ENCODE data around the gene ATP2B2.

ATP2B2 gene

GRCh38 chr3:10334042-10334441, 171.3 kb downstream of the ATP2B2 start:
- Histone ChIP-seq H3K79me2 (ENCODE audit: insufficient read depth, low read depth) (no peaks in the 10 kb centered on the region), H3K4me3 (IDR thresholded peaks at IDR 0.05; ENCODE audit: insufficient read depth, low read depth, low read length) (no peak overlapping the region), H2AFZ (ENCODE audit: low read depth) (no peak overlapping the region), H3K4me2 (no peak overlapping the region), H3K27me3 (ENCODE audit: insufficient read depth, low read depth) (peaks cover 8% of the 10 kb centered on the region; the same call in 1 of the 2 replicates), H3K27ac (no peak overlapping the region), H3K9ac (no peak overlapping the region), H3K4me1 (ENCODE audit: low read depth, poor library complexity, severe bottlenecking) (no peaks in the 10 kb centered on the region), H4K20me1 (ENCODE audit: insufficient read depth) (no peaks in the 10 kb centered on the region), H3K36me3 (ENCODE audit: insufficient read depth) (no peaks in the 10 kb centered on the region)
- no peak for TF ChIP-seq CTCF (conservative IDR thresholded peaks at IDR 0.05; ENCODE audit: low read depth, low read length)

- peaks cover 8% of the 10 kb centered on the region; the same call in 1 of the 2 replicates for H3K27me3 ChIP-seq (ENCODE audit: insufficient read depth, low read depth)
- H3K27ac ChIP-seq, result no peak overlapping the region
- TF ChIP-seq CTCF (conservative IDR thresholded peaks at IDR 0.05; ENCODE audit: low read depth, low read length), result no peak
- H4K20me1 ChIP-seq (ENCODE audit: insufficient read depth), result no peaks in the 10 kb centered on the region
- H3K36me3 ChIP-seq (ENCODE audit: insufficient read depth), result no peaks in the 10 kb centered on the region
- no peak overlapping the region for H3K4me2 ChIP-seq
- H3K9ac ChIP-seq, result no peak overlapping the region
- no peak overlapping the region for H2AFZ ChIP-seq (ENCODE audit: low read depth)
- H3K4me3 ChIP-seq (IDR thresholded peaks at IDR 0.05; ENCODE audit: insufficient read depth, low read depth, low read length), result no peak overlapping the region
- H3K79me2 ChIP-seq (ENCODE audit: insufficient read depth, low read depth), result no peaks in the 10 kb centered on the region
- no peaks in the 10 kb centered on the region for H3K4me1 ChIP-seq (ENCODE audit: low read depth, poor library complexity, severe bottlenecking)
Observed at GRCh38 chr3:10333349-10333650, 172.1 kb downstream of the ATP2B2 start.

GRCh38 chr3:10332481-10333348, 172.7 kb downstream of the ATP2B2 start:
- H3K9ac ChIP-seq, result no peak overlapping the region
- no peaks in the 10 kb centered on the region for H3K79me2 ChIP-seq (ENCODE audit: insufficient read depth, low read depth)
- H3K4me1 ChIP-seq (ENCODE audit: low read depth, poor library complexity, severe bottlenecking), result no peaks in the 10 kb centered on the region
- no peak overlapping the region for H3K4me2 ChIP-seq
- no peak overlapping the region for H2AFZ ChIP-seq (ENCODE audit: low read depth)
- H3K27me3 ChIP-seq (ENCODE audit: insufficient read depth, low read depth), result peaks cover 8% of the 10 kb centered on the region; the same call in 1 of the 2 replicates
- no peaks in the 10 kb centered on the region for H3K36me3 ChIP-seq (ENCODE audit: insufficient read depth)
- no peak overlapping the region for H3K27ac ChIP-seq
- no peaks in the 10 kb centered on the region for H4K20me1 ChIP-seq (ENCODE audit: insufficient read depth)
- no peak for TF ChIP-seq CTCF (conservative IDR thresholded peaks at IDR 0.05; ENCODE audit: low read depth, low read length)
- no peak overlapping the region for H3K4me3 ChIP-seq (IDR thresholded peaks at IDR 0.05; ENCODE audit: insufficient read depth, low read depth, low read length)

DNA sequence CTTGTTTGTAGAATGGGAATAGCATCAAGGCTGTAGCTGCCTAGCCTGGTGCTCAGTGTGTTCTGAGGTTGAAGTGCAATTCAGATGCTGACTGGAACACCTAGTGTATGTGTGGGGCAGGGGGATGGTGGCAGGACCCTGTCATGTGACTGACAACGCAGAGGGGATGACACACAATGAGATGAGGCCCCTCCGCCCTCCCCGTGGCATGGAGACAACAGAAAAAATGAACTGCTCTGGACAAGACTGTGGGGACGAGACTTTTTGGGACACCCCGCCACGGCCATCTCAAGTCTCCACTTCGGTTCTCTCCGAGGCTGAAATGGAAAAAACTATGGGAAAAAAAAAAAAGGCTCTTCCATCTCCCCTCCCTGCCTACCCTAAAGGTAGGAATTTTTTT, 174.1 kb downstream of the ATP2B2 start:
- Histone ChIP-seq H3K79me2 (ENCODE audit: insufficient read depth, low read depth) (no peaks in the 10 kb centered on the region), H3K36me3 (ENCODE audit: insufficient read depth) (no peaks in the 10 kb centered on the region), H2AFZ (ENCODE audit: low read depth) (no peak overlapping the region), H3K4me3 (IDR thresholded peaks at IDR 0.05; ENCODE audit: insufficient read depth, low read depth, low read length) (no peak overlapping the region), H3K27me3 (ENCODE audit: insufficient read depth, low read depth) (peaks cover 8% of the 10 kb centered on the region; the same call in 1 of the 2 replicates), H3K9ac (no peak overlapping the region), H3K27ac (no peak overlapping the region), H4K20me1 (ENCODE audit: insufficient read depth) (no peaks in the 10 kb centered on the region), H3K4me2 (no peak overlapping the region), H3K4me1 (ENCODE audit: low read depth, poor library complexity, severe bottlenecking) (no peaks in the 10 kb centered on the region)
- no peak for TF ChIP-seq CTCF (conservative IDR thresholded peaks at IDR 0.05; ENCODE audit: low read depth, low read length)
